GM12864 (cell line): ENCODE measurements around the gene ZNF70.

Experiments
- DNase-seq: peaks from one replicate; pipeline ENCODE4 v3.0.0-alpha.2; 2011; ENCODE audit warnings: low read depth
- H3K4me3 ChIP-seq: 2 replicates; pipeline ENCODE4 v1.5.1; 2011; ENCODE audit warnings: mild to moderate bottlenecking, low read depth, low read length, control low read depth
- CTCF ChIP-seq: IDR thresholded peaks from 2 replicates; pipeline ENCODE4 v1.5.1; 2011; ENCODE audit warnings: low read depth, mild to moderate bottlenecking, moderate library complexity, low read length, control low read depth, inconsistent platforms; ENCODE audit errors: missing control alignments

Gene ZNF70

GRCh38 chr22:23783265-23784150, 32.6 kb upstream of the ZNF70 start:
- no peak for DNase-seq
- TF ChIP-seq CTCF: no peak
- H3K4me3 ChIP-seq: no peak overlapping the region

- TF ChIP-seq CTCF: no peak
- no peak overlapping the region for H3K4me3 ChIP-seq
- DNase-seq: no peak
Observed at GRCh38 chr22:23782703-23783102, 31.8 kb upstream of the ZNF70 start.

- DNase-seq: no peak
- no peak for TF ChIP-seq CTCF
- H3K4me3 ChIP-seq: no peak overlapping the region
Observed at GRCh38 chr22:23782252-23782651, 31.3 kb upstream of the ZNF70 start.

- TF ChIP-seq CTCF: no peak
- no peak for DNase-seq
- no peak overlapping the region for H3K4me3 ChIP-seq
Observed at GRCh38 chr22:23781511-23782183, 30.7 kb upstream of the ZNF70 start.

- no peak for DNase-seq
- TF ChIP-seq CTCF: no peak
- no peak overlapping the region for H3K4me3 ChIP-seq
Observed at GRCh38 chr22:23781065-23781464, 30.2 kb upstream of the ZNF70 start.

GRCh38 chr22:23780146-23780748, 29.3 kb upstream of the ZNF70 start:
- no peak for DNase-seq
- no peak overlapping the region for H3K4me3 ChIP-seq
- no peak for TF ChIP-seq CTCF
